GM12865 (cell line): ENCODE data around the gene SYT7.

ENCODE experiments used
- DNase-seq: peaks from one replicate; pipeline ENCODE4 v3.0.0; 2010; ENCODE audit warnings: low read depth
- H3K4me3 ChIP-seq: 2 replicates; pipeline ENCODE4 v1.5.1; 2011; ENCODE audit warnings: mild to moderate bottlenecking, low read depth, low read length, control low read depth
- TF ChIP-seq, protein P1 (sequence below): IDR thresholded peaks from 2 replicates; pipeline ENCODE4 v1.5.1; 2011; ENCODE audit warnings: low read length, control low read depth, low read depth, inconsistent platforms; ENCODE audit not compliant: insufficient read depth; ENCODE audit errors: missing control alignments

The SYT7 gene

DNA sequence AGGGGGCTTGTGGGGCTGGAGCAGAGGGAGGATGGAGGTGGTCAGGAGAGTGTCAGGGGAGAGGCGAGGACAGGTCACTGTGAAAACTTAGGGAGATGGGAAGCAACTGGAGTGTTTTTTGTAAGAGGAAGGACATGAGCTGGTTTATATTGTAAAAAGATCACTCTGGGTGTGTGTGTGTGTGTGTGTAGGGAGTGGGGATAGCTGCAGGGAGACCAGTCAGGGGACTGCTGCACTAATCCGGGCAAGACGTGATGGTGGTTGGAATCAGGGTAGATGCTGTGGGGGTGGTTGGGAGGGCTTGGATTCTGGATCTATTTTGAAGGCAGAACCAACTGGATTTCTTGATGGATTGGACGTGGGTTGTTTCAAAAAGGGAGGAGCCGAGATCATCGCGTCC lies 11.3 kb upstream of the SYT7 start:
- TF ChIP-seq, protein P1, sequence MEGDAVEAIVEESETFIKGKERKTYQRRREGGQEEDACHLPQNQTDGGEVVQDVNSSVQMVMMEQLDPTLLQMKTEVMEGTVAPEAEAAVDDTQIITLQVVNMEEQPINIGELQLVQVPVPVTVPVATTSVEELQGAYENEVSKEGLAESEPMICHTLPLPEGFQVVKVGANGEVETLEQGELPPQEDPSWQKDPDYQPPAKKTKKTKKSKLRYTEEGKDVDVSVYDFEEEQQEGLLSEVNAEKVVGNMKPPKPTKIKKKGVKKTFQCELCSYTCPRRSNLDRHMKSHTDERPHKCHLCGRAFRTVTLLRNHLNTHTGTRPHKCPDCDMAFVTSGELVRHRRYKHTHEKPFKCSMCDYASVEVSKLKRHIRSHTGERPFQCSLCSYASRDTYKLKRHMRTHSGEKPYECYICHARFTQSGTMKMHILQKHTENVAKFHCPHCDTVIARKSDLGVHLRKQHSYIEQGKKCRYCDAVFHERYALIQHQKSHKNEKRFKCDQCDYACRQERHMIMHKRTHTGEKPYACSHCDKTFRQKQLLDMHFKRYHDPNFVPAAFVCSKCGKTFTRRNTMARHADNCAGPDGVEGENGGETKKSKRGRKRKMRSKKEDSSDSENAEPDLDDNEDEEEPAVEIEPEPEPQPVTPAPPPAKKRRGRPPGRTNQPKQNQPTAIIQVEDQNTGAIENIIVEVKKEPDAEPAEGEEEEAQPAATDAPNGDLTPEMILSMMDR, result no peak
- no peak overlapping the region for H3K4me3 ChIP-seq
- no peak for DNase-seq

DNA sequence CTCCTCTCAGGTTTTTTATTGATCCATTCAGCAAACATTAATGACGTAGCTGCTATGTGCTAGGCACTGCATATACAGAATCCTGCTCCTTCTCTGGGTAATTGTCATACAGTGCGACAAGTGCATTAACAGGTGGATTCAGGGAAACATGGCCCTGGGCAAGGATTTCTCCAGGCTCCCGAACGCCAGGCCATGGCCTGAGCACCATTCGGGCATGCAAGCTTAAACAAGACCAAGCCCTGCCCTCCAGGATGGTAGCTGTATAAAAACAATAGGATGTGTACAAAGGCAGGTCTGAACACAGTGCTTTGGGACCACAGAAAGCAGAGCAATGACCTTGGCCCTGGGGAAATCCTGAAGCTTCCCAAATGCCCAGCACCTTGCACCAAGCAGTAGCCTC lies 9.1 kb upstream of the SYT7 start:
- TF ChIP-seq, protein P1, result no peak
- no peak for DNase-seq
- H3K4me3 ChIP-seq, result no peak overlapping the region

DNA sequence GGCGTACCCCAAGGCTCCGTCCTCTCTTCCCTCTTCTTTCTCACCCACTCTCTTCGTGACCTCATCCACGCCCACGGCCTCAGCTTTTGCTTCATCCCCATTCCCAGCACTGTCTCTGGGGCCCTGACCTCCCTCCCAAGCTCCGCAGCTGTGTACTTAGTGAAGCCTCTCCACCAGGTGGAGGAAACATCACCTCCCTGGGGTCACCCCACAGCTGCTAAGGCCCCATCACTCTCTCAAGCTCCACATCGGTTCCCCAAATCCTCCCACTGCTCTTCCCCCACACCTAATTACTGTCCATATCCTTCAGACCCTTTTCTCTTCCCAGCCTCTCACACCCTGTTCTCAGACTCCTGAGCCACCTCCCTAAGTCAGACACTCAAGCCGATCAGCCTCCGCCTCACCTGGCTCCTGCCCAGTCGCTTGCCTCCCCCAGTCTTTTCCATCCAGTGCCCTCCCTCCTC lies 7.9 kb upstream of the SYT7 start:
- no peak overlapping the region for H3K4me3 ChIP-seq
- TF ChIP-seq, protein P1, result no peak
- no peak for DNase-seq

DNA sequence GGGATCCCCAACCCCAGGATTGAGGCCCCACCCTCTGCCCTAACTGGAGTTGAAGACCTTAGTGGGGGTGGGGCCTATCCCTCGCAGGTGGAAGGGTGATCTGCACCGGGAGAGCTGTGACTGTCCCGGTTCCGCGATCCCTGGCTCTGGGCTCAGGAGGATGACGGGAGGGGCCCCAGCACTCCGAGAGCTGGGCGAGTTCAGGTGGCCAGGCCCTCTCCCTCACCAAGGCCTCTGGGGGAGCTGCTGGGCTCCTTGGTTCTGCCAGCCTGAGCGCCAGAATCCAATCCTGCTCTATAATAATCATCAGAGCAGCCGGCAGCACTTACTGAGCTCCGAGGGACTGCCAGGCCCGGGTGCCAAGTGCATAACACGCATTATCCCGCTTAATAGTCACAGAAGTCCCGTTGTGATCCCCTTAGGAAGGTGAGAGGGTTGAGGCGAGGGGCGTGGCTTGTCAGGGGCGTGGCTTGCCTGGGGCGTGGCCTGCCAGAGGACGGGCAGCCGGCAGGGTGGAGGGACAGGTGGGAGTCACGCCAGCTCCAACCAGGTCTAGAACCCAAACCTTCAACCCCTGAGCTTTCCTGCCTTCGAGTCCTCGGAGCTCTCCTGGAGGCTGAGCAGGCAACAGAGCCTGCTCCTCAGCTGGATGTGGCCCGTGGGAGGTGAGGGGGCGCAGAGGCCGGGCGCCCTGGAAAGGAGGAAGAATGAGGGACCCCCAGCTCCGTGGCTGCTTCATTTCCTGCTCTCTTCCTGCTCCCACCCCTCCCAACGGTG lies 7.3 kb upstream of the SYT7 start:
- TF ChIP-seq, protein P1, result no peak
- DNase-seq, result peak; percentile 12
- no peak overlapping the region for H3K4me3 ChIP-seq

DNA sequence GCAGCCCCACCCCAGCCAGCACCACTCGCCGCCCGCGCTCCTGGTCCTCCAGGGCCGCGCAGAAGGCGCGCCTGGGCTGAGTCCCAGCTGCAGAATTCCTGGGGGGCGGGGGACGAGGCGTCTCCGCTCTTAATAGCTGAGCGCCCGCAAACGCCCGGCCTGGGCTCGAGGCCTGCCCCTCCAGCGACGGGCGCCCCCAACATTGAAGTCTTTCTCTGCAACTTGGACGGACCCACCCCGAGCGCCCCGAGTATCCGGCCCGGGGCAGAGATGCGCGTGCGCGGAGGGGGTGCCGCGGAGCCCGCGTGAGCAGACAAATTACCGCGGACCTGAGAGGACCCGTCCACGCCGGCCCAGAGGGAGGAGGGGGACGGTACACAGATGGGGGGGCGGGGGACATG lies 6.7 kb upstream of the SYT7 start:
- no peak for DNase-seq
- TF ChIP-seq, protein P1, result no peak
- H3K4me3 ChIP-seq, result no peak overlapping the region

DNA sequence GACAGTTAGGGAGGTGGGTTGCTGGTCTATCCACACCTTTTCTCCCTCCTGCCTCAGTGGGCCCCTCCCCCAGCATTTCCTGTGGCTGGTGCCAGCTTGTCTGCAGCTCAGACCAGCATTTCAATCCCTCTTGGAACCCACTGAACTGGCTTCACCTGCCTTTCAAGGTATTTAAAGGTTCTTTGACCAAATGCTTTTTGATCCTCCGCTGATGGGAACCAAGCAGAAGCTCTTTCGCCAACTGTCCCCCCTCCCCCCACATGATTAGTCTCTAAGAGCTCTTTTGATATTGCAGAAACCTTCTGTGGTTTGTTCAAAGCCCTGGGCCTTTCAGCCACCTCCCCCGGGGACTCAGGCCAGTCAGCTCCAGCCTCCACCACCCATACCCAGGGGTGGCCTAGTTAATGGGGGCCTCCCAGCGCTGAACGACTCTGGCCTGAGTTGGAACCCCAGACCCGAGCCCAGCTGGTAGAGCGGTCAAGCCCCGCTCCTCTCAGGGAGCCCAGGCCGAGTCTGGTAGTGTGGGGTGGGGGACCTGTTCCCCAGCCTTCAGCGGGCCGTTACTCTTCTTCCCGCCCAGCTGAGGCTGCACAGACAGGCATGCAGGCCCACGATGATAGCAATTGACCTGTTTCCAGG lies 6.0 kb upstream of the SYT7 start:
- TF ChIP-seq, protein P1, result no peak
- H3K4me3 ChIP-seq, result no peak overlapping the region
- DNase-seq, result peak; percentile 13
